Fibroblast of the conjunctiva (primary cell): Measurements from ENCODE around the gene TNFAIP8.
"Not testable (repeated sequence)": the region's sequence is repeated elsewhere in the genome, so short reads cannot be mapped to it uniquely, and the experiment has no call there.

Experiments
- DNase-seq: peaks from one replicate; pipeline ENCODE4 v3.0.0-alpha.2; 2010; ENCODE audit warnings: low read depth

The TNFAIP8 gene

DNA sequence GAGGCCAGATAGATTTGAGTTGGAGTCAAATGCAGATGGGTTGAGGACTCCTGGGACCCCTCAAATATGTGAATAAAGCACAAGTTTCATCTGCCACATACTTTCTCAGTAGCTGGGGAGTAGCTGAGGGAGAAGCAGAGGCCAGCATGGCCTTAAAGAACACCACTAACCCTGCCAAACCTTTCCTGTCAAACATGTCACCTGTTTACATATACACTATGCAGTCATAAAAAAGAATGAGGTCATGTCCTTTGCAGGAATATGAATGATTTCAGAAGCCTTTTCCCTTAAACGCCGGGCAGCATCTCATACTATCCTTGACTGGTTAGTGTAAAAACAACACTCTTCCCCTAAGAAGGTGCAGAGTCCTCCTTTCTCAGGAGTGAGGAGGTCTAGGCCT lies 71.2 kb downstream of the TNFAIP8 start:
- no peak for DNase-seq

DNA sequence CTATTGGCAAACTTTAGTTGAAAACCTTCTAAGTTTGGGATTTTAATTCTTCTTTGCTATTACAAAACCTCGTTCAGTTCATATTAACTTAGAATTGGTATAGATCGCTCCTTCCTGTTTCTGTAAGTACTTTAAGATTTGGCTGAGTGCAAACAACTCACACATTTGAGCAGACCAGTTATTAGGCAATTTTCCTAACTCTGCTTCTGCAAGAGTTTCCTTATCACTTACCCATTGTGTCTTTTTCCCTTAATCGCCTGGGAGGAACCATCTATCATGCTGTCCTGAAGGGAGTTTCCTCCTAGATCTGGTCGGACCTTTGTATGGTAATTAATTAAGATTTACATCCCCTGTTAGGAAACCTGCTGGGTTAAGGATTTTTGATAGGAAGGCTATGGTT lies 71.8 kb downstream of the TNFAIP8 start:
- not testable (repeated sequence) for DNase-seq

DNA sequence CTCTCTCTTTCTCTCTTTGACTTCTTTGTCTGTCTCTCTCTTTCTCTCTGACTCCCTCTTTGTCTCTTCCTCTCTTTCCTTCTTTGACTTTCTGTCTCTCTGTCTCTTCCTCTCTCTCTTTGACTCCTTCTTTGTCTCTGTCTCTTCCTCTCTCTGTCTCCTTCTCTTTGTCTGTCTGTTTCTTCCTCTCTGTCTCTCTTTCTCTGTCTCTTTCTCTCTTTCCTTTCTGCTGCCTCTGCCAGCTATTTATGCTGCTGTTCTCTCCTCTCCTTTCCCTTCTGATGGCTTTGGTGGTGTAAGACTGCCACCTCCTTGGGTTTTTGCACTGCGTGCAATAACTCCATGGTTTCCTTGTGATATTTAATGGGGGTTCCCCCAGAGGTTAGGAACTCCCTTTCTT lies 72.3 kb downstream of the TNFAIP8 start:
- not testable (repeated sequence) for DNase-seq

DNA sequence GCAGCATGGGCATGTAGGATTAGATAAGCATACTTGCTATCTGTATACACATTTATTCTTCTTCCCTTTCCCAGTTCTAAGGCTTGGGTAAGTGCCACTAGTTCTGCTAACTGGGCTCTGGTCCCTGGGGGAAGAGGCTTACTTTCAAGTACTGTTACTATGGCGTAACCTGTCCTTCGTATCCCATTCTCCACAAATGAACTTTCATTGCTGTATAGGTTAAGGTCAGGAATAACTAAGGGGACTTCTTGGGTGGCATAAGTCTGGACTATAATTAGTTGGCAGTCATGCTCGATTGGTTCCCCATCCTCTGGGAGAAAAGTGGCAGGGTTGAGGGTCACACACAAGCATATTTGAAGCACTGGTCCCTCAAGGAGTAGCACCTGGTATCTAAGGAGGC lies 72.8 kb downstream of the TNFAIP8 start:
- not testable (repeated sequence) for DNase-seq

DNA sequence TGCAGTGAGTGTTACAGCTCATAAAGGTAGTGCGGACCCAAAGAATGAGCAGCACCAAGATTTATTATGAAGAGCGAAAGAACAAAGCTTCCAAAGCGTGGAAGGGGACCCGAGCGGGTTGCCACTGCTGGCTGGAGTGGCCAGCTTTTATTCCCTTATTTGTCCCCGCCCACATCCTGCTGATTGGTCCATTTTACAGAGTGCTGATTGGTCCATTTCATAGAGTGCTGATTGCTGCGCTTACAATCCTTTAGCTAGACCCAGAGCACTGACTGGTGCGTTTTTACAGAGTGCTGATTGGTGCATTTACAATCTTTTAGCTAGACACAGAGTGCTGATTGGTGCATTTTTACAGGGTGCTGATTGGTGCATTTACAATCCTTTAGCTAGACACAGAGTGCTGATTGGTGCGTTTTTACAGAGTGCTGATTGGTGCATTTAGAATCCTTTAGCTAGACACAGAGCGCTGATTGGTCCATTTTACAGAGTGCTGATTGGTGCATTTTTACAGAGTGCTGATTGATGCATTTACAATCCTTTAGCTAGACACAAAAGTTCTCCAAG lies 76.9 kb downstream of the TNFAIP8 start:
- not testable (repeated sequence) for DNase-seq

DNA sequence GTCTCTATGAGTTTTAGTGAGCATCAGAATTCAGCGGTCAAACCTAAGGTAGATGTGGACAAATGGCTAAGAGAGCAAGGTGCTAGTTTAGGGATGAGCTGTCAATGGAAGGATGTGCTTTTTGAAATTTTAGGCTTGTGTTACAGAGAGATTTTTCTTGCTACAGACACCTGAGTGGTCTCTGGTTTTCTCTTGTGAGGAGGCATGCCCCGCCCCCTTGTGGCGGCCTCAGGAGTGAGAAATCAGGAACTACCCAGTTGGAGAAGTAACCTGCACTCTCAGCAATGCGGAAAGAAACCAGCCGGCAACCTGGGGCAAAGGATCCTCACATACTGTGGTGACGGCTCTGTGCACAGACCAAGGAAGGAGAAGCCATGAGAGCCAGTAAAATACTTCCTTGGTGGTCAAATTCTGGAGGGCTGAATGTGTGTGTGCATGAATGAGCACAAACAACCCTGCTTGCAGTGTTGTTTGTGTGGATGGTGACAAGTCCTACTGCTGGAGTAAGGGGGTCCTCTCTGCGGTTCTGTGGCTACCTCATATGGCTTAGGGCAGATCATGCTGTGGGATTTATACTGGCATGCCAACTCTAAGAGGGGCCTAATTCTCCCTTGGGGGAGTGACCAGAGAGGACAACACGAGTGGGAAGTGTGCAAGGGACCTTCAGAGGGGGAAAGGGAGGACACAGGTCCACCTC lies 79.8 kb downstream of the TNFAIP8 start:
- DNase-seq, result no peak

DNA sequence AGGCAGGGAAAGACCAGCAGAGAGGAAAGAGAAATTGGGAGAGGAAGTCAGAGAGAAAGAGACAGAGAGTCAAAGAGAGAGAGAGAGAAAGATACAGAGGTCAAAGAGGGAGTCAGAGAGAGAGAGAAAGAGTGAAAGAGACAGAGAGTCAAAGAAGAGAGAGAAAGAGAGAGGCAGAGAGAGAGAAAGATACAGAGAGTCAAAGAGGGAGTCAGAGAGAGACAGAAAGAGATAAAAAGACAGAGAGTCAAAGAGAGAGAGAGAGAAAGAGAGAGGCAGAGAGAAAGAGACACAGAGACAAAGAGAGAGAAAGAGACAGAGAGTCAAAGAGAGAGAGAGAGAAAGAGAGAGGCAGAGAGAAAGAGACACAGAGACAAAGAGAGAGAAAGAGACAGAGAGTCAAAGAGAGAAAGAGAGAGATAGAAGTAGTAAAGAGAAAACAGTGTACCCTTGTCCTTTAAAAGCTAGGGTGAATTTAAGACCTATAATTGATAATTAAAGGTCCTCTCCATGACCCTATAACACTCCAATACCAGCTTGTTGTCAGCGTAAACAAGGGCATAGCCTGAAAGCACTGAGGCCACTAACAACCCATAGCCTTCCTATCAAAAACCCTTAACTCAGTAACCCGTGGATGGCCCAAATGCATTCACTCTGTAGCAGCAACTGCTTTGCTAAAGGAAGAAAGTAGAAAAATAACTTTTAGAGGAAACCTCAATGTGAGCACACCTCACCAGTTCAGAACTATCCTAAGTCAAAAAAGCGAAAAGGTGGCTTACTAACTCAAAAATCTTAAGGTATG lies 82.2 kb downstream of the TNFAIP8 start:
- DNase-seq, result not testable (repeated sequence)

DNA sequence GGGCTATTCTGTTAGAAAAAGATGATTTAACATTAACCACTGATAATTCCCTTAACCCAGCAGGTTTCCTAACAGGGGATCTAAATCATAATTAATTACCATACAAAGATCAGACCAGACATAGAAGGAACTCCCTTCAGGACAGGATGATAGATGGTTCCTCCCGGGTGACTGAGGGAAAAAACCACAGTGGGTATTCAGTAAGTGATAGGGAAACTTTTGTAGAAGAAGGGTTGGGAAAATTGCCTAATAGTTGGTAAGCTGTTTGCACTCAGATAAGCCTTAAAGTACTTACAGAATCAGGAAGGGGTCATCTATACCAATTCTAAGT lies 82.7 kb downstream of the TNFAIP8 start:
- DNase-seq, result not testable (repeated sequence)

DNA sequence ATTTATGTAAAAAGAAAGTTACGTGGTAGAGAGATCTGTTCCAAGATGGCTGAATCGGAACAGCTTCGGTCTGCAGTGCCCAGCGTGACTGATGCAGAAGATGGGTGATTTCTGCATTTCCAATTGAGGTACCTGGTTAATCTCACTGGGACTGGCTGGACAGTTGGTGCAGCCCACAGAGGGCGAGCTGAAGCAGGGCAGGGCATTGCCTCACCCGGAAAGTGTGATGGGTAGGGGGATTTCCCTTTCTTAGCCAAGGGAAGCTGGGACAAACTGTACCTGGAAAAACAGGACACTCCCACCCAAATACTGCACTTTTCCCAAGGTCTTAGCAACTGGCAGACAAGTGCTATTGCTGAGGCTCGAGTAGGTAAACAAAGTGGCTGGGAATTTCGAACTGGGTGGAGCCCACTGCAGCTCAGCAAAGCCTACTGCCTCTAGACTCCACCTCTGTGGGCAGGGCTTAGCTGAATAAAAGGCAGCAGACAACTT lies 83.4 kb downstream of the TNFAIP8 start:
- DNase-seq, result no peak

DNA sequence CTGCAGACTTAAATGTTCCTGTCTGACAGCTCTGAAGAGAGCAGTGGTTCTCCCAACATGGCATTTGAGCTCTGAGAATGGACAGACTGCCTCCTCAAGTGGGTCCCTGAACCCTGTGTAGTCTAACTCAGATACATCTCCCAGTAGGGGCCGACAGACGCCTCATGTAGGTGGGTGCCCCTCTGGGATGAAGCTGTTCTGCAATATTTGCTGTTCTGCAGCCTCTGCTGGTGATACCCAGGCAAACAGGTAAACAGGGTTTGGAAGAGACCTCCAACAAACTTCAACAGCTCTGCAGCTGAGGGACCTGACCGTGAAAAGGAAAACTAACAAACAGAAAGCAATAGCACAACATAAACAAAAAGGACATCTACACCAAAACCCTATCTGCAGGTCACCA lies 83.8 kb downstream of the TNFAIP8 start:
- DNase-seq, result not testable (repeated sequence)

DNA sequence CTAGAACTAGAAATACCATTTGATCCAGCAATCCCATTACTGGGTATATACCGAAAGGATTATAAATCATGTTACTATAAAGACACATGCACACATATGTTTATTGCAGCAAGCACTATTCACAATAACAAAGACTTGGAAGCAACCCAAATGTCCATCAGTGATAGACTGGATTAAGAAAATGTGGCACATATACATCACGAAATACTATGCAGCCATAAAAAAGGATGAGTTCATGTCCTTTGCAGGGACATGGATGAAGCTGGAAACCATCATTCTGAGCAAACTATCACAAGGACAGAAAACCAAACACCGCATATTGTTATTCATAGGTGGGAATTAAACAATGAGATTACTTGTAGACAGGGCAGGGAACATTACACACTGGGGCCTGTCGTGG lies 88.8 kb downstream of the TNFAIP8 start:
- not testable (repeated sequence) for DNase-seq

DNA sequence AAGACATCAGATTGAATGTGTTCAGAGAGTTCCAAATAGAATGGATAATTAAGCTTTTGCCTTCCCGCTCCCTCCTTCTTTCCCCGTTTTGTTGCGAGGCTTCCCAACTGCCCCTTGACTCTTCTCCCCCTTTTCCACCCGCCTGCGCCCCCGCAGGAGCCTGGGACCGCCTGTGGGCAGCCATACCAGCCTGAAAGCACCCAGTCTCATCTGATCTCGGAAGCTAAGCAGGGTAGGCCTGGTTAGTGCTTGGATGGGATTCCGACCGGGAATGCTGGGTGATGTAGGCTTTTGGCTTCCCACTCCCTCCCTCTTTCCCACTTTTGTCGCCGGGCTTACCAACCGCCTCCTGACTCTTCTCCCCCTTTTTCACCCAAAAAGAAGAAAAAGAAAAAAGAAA lies 89.7 kb downstream of the TNFAIP8 start:
- no peak for DNase-seq
